ENCODE data around the gene PLXNB3.

Gene PLXNB3

DNA sequence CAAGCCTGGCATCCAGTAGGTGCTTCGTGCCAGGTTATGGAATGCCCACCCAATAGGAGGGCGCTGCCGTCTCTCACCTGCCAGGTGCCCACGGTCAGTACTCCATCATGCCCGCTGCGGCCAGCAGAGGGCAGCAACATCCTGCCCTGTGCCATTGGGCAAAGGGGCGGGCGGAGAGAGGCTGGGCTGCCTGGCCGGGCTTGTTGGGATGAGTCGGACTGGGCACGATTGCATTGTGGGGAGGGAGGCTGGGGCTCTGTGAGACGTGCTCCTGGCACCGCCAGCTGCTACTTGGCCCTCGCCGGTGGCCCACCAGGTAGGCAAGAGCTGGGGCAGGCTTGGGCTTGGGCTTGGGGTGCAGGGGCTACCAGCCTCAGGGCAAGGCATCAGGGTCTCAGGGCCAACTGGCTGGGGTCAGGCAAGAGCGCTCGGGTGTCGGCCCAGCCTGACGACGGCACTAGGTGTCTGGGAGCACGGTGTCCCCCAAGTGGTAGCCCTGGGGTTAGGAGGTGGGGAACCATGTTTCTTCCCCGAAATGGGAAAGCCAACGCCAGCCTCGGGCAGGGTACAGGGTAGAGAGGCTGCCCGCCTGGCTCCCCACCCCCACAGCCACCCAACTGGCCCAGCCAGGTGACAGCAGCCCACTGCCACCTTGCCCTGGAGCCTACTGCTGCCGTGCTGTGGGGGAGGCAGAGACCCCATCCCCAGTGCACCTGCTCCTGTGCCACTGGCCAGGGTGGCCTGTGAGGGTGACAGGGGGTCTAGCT, at the start of gene PLXNB3:
Gene PLXNB3, plus strand, starts transcription at position 261 of the 767 bp plus-strand sequence. CDS start 1,287 bp downstream, outside the sequence.
- DNase-seq (ENCODE audit: insufficient read length, low spot score) (peak; percentile 74), FAIRE-seq (no peak)
- TF ChIP-seq, protein P1, sequence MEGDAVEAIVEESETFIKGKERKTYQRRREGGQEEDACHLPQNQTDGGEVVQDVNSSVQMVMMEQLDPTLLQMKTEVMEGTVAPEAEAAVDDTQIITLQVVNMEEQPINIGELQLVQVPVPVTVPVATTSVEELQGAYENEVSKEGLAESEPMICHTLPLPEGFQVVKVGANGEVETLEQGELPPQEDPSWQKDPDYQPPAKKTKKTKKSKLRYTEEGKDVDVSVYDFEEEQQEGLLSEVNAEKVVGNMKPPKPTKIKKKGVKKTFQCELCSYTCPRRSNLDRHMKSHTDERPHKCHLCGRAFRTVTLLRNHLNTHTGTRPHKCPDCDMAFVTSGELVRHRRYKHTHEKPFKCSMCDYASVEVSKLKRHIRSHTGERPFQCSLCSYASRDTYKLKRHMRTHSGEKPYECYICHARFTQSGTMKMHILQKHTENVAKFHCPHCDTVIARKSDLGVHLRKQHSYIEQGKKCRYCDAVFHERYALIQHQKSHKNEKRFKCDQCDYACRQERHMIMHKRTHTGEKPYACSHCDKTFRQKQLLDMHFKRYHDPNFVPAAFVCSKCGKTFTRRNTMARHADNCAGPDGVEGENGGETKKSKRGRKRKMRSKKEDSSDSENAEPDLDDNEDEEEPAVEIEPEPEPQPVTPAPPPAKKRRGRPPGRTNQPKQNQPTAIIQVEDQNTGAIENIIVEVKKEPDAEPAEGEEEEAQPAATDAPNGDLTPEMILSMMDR (IDR thresholded peaks at IDR 0.05; ENCODE audit: insufficient read depth, missing control alignments), result peak; percentile 74

DNA sequence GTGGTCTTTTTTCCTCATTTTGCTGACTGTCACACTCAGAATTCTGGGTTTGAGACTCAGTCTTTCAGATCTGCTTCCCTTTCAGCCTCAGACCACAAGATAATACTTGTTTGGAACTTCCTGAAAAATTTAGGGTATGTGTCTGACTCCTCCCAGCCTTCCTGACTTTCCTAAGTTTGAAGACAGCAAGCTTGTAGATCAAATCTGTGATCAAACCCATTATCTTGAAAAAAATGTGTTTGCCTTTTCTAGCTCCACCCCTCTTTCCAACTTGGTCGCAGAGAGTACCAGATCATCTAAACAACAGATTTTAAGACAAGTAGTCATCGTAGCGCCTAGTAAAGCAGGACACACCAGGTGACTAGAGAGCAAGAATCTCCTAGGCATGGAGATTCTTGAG, 49.8 kb upstream of the PLXNB3 start:
- DNase-seq (ENCODE audit: insufficient read length, low spot score), result no peak
- no peak for FAIRE-seq
- TF ChIP-seq, protein P1 (IDR thresholded peaks at IDR 0.05; ENCODE audit: insufficient read depth, missing control alignments), result no peak

DNA sequence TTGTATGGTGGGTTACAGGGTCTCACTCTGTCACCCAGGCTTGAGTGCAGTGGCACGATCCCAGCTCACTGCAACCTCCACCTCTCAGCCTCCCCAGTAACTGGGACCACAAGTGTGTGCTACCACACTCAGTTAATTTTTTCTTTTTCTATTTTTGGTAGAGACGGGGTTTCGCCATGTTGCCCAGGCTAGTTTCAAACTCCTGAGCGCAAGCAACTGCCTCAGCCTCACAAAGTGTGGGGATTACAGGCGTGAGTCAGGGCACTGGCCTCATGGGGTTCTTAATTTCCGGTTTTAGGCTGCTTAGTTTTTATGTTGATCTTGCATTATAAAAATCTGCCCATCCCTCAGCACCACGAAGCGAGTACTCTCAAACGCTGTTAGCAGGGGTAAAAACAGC, 46.6 kb upstream of the PLXNB3 start:
- DNase-seq (ENCODE audit: insufficient read length, low spot score) (no peak), FAIRE-seq (no peak)
- TF ChIP-seq, protein P1 (IDR thresholded peaks at IDR 0.05; ENCODE audit: insufficient read depth, missing control alignments), result no peak

DNA sequence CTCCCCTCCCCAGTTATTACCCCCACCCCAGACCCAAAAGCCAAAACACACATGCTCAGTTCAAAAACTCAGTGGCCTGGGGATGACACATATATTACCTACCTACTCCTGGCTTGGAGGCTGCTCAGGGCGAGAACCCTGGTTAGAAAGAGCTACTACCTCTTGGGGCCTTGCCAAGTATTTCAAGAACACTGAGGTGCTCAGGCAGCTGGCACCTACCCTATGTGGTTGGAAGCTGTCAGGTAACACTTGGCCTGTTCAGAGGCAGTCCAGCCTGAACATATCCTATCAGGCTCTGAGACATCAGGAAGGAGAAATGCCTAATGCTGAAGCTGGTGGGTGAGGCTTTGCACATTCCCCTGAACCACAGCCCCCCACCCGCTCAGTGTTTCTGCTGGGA, 44.8 kb upstream of the PLXNB3 start:
- TF ChIP-seq, protein P1 (IDR thresholded peaks at IDR 0.05; ENCODE audit: insufficient read depth, missing control alignments), result no peak
- FAIRE-seq (no peak), DNase-seq (ENCODE audit: insufficient read length, low spot score) (no peak)

DNA sequence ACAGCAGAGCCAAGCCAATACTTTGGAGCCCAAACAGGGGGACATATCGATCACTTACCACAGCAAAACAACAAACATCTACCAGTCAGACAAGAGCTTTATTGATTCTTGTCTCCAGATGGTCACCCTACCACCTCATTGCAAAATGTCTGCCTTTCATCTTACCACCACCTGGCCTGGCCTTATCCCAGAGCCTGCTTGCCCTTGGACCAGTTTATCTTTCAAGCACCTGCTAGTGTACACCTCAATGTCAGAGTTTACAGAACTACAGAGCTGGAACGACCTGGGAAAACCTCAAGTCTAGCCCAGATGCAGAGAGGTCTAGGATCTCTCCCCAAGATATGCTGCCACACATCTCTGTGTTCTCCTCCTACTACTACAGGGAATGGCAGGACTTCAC, 44.3 kb upstream of the PLXNB3 start:
- FAIRE-seq, result no peak
- DNase-seq (ENCODE audit: insufficient read length, low spot score), result no peak
- TF ChIP-seq, protein P1 (IDR thresholded peaks at IDR 0.05; ENCODE audit: insufficient read depth, missing control alignments), result no peak

DNA sequence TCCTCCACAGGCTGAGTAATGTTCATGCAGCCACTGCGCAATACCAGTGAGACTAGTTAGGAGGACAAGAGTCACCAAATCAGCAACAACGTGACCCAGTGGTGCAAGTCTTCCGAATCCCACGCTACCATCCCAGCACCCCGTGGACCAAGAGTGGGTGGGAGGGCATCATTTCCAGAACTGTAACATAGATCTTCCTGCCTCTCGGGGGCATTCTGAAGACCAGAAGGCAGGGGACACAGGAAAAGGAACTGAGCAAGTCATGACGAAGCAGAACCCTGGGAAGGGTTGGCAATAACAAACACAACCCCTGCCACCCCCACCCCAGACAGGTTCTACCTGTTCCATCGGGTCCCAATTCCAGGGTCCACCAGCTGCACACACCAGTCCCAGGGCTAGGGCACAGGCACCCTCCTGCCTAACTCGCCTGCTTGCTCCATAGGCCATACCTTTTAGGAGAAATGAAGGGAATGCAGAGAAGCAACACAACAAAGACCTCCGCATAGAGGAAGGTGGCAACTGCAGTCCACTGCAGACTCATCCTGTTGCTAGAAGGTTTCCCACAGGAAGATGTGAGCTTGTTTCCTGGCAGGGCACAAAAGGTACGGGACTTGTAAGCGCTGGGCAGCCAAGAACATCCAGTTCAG, 41.2 kb upstream of the PLXNB3 start:
- FAIRE-seq (no peak), DNase-seq (ENCODE audit: insufficient read length, low spot score) (no peak)
- TF ChIP-seq, protein P1 (IDR thresholded peaks at IDR 0.05; ENCODE audit: insufficient read depth, missing control alignments), result no peak
